Endothelial cell of umbilical vein (primary cell): ENCODE data around the gene DHRS4. TPM values are rescaled to one million over a fixed set of nuclear protein-coding genes. Genes with fewer than 3 reads are reported as not detected.
A peak's percentile ranks its signal among the peaks of the same experiment; 100 is the strongest.
"Not testable (repeated sequence)": the region's sequence is repeated elsewhere in the genome, so short reads cannot be mapped to it uniquely, and the experiment has no call there.

Experiments used
- BruUV-seq: library from RNA; stranded (reverse); fragments of 400-500 nt; replicated peaks from 2 replicates; lab custom pipeline; 2021; lab: Mats Ljungman, UMichigan
- CTCF ChIA-PET: fragments of 300-600, 350-600 bp; sonication (Branson Sonifier 250); formaldehyde crosslinking; loops from one replicate; lab custom pipeline; 2021; ENCODE audit warnings: antibody characterized with exemption, inconsistent platforms; lab: Charles Lee
- POLR2A ChIA-PET: fragments of 300-600, 350-600 bp; sonication (Branson Sonifier 250); formaldehyde crosslinking; loops from one replicate; lab custom pipeline; 2021; ENCODE audit warnings: antibody characterized with exemption, inconsistent platforms; lab: Charles Lee
- DNase-seq: peaks from one replicate; pipeline ENCODE4 v3.0.0-alpha.2; 2011; ENCODE audit warnings: low read depth, low spot score
- FAIRE-seq: peaks from 2 replicates; lab custom pipeline; 2011; peaks lifted over from hg19 to GRCh38; lab: Jason Lieb, UNC
- H2AFZ ChIP-seq: 2 replicates; pipeline ENCODE4 v1.6.0; 2012; ENCODE audit warnings: low read depth, low read length, control low read depth, inconsistent platforms
- H3K27ac ChIP-seq: 2 replicates; pipeline ENCODE4 v1.5.1; 2011; ENCODE audit warnings: low read depth, mild to moderate bottlenecking, control low read depth, low read length, moderate library complexity; ENCODE audit not compliant: insufficient read depth
- H3K27me3 ChIP-seq, 2 experiments: 2 replicates each; pipeline versions ENCODE4 v1.6.0 to v1.6.1; 2011; ENCODE audit warnings: low read length in 2 of 2, mixed read lengths in 1 of 2; ENCODE audit not compliant: control insufficient read depth in 2 of 2, insufficient read depth in 2 of 2
- H3K36me3 ChIP-seq, 2 experiments: 2 replicates in 1 of 2; 3 replicates in 1 of 2; pipeline ENCODE4 v1.5.1; 2011; ENCODE audit warnings: low read length in 2 of 2, mild to moderate bottlenecking in 1 of 2, moderate library complexity in 1 of 2; ENCODE audit not compliant: control insufficient read depth in 2 of 2, insufficient read depth in 2 of 2; ENCODE audit errors: extremely low read depth in 1 of 2
- H3K4me1 ChIP-seq: 3 replicates; pipeline ENCODE4 v1.5.1; 2011; ENCODE audit warnings: mild to moderate bottlenecking, low read length; ENCODE audit not compliant: control insufficient read depth, insufficient read depth; ENCODE audit errors: extremely low read depth
- H3K4me2 ChIP-seq: 2 replicates; pipeline ENCODE4 v1.6.1; 2011; ENCODE audit warnings: low read length, control low read depth, mixed read lengths; ENCODE audit not compliant: insufficient read depth
- H3K4me3 ChIP-seq, 3 experiments: fragments of 200-600 bp in 1 of 3; sonication (generic), shearing (Covaris generic) in 1 of 3; replicated peaks in 1 of 3; 2 replicates each; pipeline ENCODE4 v1.5.1; 2011 to 2016; ENCODE audit warnings: control low read depth in 3 of 3, low read length in 3 of 3, mild to moderate bottlenecking in 2 of 3, inconsistent platforms in 1 of 3, low read depth in 1 of 3, moderate library complexity in 1 of 3; ENCODE audit not compliant: insufficient read depth in 1 of 3
- H3K79me2 ChIP-seq: 2 replicates; pipeline ENCODE4 v1.6.0; 2012; ENCODE audit warnings: low read length, inconsistent platforms; ENCODE audit not compliant: control insufficient read depth, insufficient read depth
- H3K9ac ChIP-seq: replicated peaks from 2 replicates; pipeline ENCODE3; 2011; ENCODE audit warnings: low read length, control low read depth; ENCODE audit not compliant: insufficient read depth; ENCODE audit errors: extremely low read depth
- H3K9me1 ChIP-seq: replicated peaks from 3 replicates; pipeline ENCODE4 v1.6.0; 2011; ENCODE audit warnings: mild to moderate bottlenecking, low read length; ENCODE audit not compliant: control insufficient read depth, insufficient read depth; ENCODE audit errors: extremely low read depth
- H3K9me3 ChIP-seq: replicated peaks from 2 replicates; pipeline ENCODE4 v1.5.1; 2012; ENCODE audit warnings: low read length, inconsistent platforms; ENCODE audit not compliant: control insufficient read depth, insufficient read depth
- H4K20me1 ChIP-seq: replicated peaks from 2 replicates; pipeline ENCODE3; 2011; ENCODE audit warnings: mild to moderate bottlenecking, low read length; ENCODE audit not compliant: control insufficient read depth, insufficient read depth; ENCODE audit errors: extremely low read depth
- MAX ChIP-seq: IDR thresholded peaks from 2 replicates; pipeline ENCODE4 v1.6.1; 2011; ENCODE audit not compliant: insufficient read depth, insufficient read length
- dilution Hi-C: fragments of 300-500 bp; cut with MboI; formaldehyde crosslinking; loops from one replicate; pipeline ENCODE4 v1.15.0; 2019; ENCODE audit warnings: low sequenced_read_pairs; ENCODE audit not compliant: extremely low pct_ligation_motif_present
- intact Hi-C: fragments of 100-400 bp; cut with micrococcal nuclease; formaldehyde crosslinking; loops from one replicate; pipeline ENCODE4 v1.10.0; 2022
- polyA plus RNA-seq, 4 experiments: library from polyadenylated mRNA; depleted of rRNA in 3 of 4; stranded (reverse) in 3 of 4; unstranded in 1 of 4; fragments of >200 nt; gene quantifications; 2 replicates each; pipeline versions ENCODE4 v1.2.1 to v1.2.3, GENCODE V29; 2011 to 2012; ENCODE audit warnings: missing spikeins in 1 of 4
- total RNA-seq: library from RNA; stranded (reverse); gene quantifications from 2 replicates; pipeline ENCODE4 v1.2.3, GENCODE V29; 2021

The DHRS4 gene
- total and polyA plus RNA-seq, 2 donors (not counting 3 experiments of a cell fraction or from before 2014, with no cell fraction given): 19.2 to 32.0 TPM

- H3K27me3 ChIP-seq, H3K9me1 ChIP-seq, H4K20me1 ChIP-seq, H3K79me2 ChIP-seq, H3K9ac ChIP-seq, H3K9me3 ChIP-seq, H3K4me1 ChIP-seq, dilution Hi-C loops, BruUV-seq, H3K36me3 ChIP-seq, POLR2A ChIA-PET, H3K27ac ChIP-seq: not testable (repeated sequence)
- FAIRE-seq (peak; percentile 87), DNase-seq (peak; percentile 64)
- Histone ChIP-seq H3K4me3 (peak within 1 kb of the TSS in 1 of 3 experiments; percentile 41), H2AFZ (peak within 1 kb of the TSS; percentile 82), H3K4me2 (peak within 1 kb of the TSS; percentile 36)
- CTCF ChIA-PET: interaction anchor here (1.2 kb wide), 1 partner anchor 47 kb away, joined by 4 read pairs; no protein-coding TSS in a partner anchor
- intact Hi-C loops: loop anchor here (1.0 kb wide), 1 partner anchor 48 kb away; no protein-coding TSS in a partner anchor
Measured at GRCh38 chr14:23988607-23989363, 35.2 kb downstream of the DHRS4 start, which contains the start of gene DHRS4L2. Gene DHRS4L2, plus strand, starts transcription at chr14:23988929. Its CDS starts 19 bp downstream, at chr14:23988948.

- H3K4me2 ChIP-seq, FAIRE-seq, H2AFZ ChIP-seq, H3K36me3 ChIP-seq, CTCF ChIA-PET, H3K9ac ChIP-seq, BruUV-seq, POLR2A ChIA-PET, H3K9me1 ChIP-seq, H4K20me1 ChIP-seq, H3K4me1 ChIP-seq, H3K27ac ChIP-seq, H3K9me3 ChIP-seq, H3K79me2 ChIP-seq, H3K27me3 ChIP-seq, dilution Hi-C loops, intact Hi-C loops, H3K4me3 ChIP-seq, DNase-seq: not testable (repeated sequence)
- TF ChIP-seq MAX: peak; percentile 13
Measured at GRCh38 chr14:23989734-23990445, 36.3 kb downstream of the DHRS4 start.

GRCh38 chr14:23990961-23991360 lies 37.4 kb downstream of the DHRS4 start:
- POLR2A ChIA-PET, H2AFZ ChIP-seq, H3K36me3 ChIP-seq, H3K4me1 ChIP-seq, H3K9me1 ChIP-seq, dilution Hi-C loops, H3K4me3 ChIP-seq, H4K20me1 ChIP-seq, intact Hi-C loops, FAIRE-seq, H3K27ac ChIP-seq, H3K9ac ChIP-seq, H3K27me3 ChIP-seq, H3K4me2 ChIP-seq, DNase-seq, BruUV-seq, CTCF ChIA-PET, H3K79me2 ChIP-seq, H3K9me3 ChIP-seq: not testable (repeated sequence)
